ENCODE data around the gene MOG.

Gene MOG

DNA sequence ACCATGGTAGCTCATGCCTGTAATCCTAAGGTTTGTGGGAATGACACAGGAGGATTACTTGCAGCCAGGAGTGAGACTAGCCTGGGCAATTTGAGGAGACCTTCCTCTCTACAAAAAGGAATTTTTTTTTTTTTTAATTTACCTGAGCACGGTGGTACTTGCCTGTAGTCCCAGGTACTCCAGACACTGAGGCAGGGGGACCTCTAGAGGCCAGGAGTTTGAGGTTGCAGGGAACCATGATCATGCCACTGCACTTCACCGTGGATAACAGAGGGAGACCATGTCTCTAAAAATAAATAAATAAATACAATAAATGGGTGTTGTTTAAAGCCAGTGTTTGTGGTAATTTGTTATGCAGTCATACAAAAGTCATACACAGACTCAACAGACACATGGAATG, 64.0 kb downstream of the MOG start:
- TF ChIP-seq CTCF (IDR thresholded peaks at IDR 0.05; ENCODE audit: insufficient read depth, missing control alignments), result no peak
- FAIRE-seq (no peak), DNase-seq (ENCODE audit: insufficient read length, low spot score) (no peak)

All from D721Med (cell line).